ENCODE measurements around the gene KCTD3. TPM values are rescaled to one million over a fixed set of nuclear protein-coding genes. Genes with fewer than 3 reads are reported as not detected.

Gene KCTD3
- total and polyA plus RNA-seq, 2 of the 13 experiments (the other 11 are each of a cell fraction or from before 2014, with no cell fraction given): 49.8 to 68.1 TPM

- TF ChIP-seq ZNF101 (CRISPR knock-in tag; IDR thresholded peaks at IDR 0.05; ENCODE audit: borderline replicate concordance, low read depth): no peak
- TF ChIP-seq ZMAT3 (CRISPR knock-in tag; conservative IDR thresholded peaks at IDR 0.05): no peak
- 0 out of 2 replicates have a peak, but pooled peaks have one; percentile 25 for TF ChIP-seq SNAPC4 (CRISPR knock-in tag; IDR thresholded peaks at IDR 0.05)
- no peak for TF ChIP-seq TP53 (CRISPR knock-in tag; conservative IDR thresholded peaks at IDR 0.05)
- TF ChIP-seq MIER2 (CRISPR knock-in tag; IDR thresholded peaks at IDR 0.05): no peak
- TF ChIP-seq BCL3 (CRISPR knock-in tag; IDR thresholded peaks at IDR 0.05): no peak
- TF ChIP-seq HOXA3 (CRISPR knock-in tag; IDR thresholded peaks at IDR 0.05): peak; percentile 14; the same call in 1 of the 2 replicates
- peak; percentile 82 for TF ChIP-seq CEBPG (CRISPR knock-in tag; IDR thresholded peaks at IDR 0.05)
- no peak for TF ChIP-seq HNRNPH1 (optimal IDR thresholded peaks at IDR 0.05; ENCODE audit: low read depth, low read length)
- no peak for TF ChIP-seq RERE (CRISPR knock-in tag; IDR thresholded peaks at IDR 0.05; ENCODE audit: low read depth)
- 0 out of 2 replicates have a peak, but pooled peaks have one; percentile 6 for TF ChIP-seq SAP130 (CRISPR knock-in tag; IDR thresholded peaks at IDR 0.05; ENCODE audit: low read depth)
- no peak for TF ChIP-seq ZEB1 (IDR thresholded peaks at IDR 0.05; ENCODE audit: insufficient replicate concordance, low read depth)
- no peak for TF ChIP-seq ZNF547 (CRISPR knock-in tag; IDR thresholded peaks at IDR 0.05)
- no peak for TF ChIP-seq ZNF329 (CRISPR knock-in tag; IDR thresholded peaks at IDR 0.05; ENCODE audit: low read depth)
- no peak for TF ChIP-seq CSRNP2 (CRISPR knock-in tag; conservative IDR thresholded peaks at IDR 0.05; ENCODE audit: low read depth)
- no peak for TF ChIP-seq TEAD2 (CRISPR knock-in tag; IDR thresholded peaks at IDR 0.05)
Observed at GRCh38 chr1:215636258-215636965, 69.3 kb downstream of the KCTD3 start (continued).

Measured in HepG2 (cell line).